Activated effector memory CD4-positive, alpha-beta T cell treated with Interleukin-2 at 50 U/mL for 16 hours (primary cell): ENCODE data around the gene FOXP1.

Source experiments
- DNase-seq: peaks from one replicate; pipeline ENCODE4 v3.0.0-alpha.2; 2020

The FOXP1 gene

DNA sequence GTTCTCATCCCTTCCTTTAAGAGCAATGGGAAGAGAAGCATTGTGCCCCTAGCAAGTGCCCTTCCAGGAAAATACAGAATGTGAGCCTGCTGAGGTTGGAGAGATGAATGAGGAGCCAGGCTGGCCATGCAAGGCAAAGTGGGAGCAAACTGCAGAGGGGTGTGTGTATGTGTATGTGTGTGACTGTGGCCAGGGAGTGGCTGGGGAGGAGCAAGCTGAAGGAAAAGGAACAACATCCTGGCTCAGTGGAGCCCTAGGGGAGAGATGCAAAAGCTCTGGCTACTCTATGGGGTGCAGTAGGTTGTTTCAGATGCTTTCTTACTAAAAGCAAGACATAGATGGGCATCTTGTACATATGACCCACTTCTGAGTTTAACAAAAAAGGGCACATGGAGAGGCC is 20.6 kb downstream of the FOXP1 start:
- no peak for DNase-seq

DNA sequence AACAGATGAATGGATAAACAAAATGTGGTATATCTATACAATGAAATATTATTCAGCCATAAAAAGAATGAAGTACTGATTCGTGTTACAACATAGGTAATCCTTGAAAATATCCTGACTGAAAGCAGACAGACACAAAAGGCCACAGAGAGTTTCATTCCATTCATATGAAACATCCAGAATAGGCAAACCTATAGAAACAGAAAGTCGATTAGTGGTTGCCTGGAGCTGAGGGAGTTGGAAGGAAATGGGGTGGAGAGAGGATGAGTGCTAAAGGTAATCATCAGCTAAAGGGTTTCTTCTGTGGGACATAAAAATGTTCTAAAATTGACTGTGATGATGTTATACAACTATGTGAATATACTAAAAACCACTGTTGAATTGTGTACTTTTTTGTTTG is 22.9 kb downstream of the FOXP1 start:
- no peak for DNase-seq

DNA sequence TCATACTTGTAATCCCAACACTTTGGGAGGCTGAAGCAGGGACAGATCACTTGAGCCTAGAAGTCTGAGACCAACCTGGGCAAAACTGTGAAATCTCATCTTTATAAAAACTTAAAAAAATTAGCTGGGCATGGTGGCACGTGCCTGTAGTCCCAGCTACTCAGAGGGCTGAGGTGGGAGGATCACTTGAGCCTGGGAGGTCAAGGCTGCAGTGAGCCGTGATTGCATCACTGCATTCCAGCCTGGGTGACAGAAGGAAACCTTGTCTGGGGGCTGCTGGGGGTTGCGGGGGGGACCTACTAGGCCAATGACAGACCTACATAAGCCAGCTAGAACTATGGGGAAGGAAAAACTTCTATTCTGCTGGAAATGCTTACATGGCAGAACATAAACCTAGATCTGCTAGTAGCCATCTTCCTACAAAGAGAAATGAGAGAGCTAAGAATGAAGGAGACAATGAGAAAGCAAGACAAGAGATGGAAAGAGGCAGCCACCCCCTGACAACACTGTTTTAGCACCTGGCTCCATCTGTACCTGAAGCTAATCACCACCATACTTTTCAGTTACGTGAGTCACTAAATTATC is 23.9 kb downstream of the FOXP1 start:
- no peak for DNase-seq

DNA sequence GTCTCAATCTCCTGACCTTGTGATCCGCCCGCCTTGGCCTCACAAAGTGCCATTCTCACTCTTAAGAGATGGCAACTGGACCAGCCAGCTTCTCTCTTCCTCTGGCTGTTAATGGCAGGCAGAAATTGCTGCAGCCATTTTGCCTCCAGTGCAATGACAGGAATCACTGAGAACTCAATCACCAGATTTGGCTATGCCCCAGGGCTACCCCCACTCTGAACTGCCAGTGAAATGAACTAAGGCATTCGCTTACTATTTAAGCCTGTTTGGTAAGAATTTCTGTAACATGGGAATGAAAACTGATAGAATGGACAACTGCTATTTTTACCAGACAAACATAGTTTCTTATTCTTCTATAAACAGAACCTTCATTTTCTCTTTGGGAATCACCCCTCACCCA is 24.5 kb downstream of the FOXP1 start:
- DNase-seq: no peak

DNA sequence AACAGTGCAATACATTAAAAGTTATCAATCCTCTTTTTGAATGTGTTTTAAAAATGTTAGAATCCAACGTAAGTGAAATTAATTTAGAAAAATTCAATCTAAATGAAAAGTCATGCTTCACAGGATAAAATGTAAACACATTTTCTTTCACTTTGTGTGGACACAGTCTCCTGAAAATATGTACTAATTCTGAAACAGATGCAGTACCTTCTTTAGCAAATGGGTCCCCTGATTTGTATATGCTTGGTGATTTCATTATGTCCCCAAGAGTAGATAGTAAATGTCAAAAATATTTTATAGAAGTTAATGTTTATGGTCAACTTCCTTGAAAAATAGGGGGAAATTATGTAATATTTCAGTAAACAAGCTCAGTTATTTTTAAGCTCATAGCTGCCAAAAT is 28.9 kb downstream of the FOXP1 start:
- DNase-seq: no peak

DNA sequence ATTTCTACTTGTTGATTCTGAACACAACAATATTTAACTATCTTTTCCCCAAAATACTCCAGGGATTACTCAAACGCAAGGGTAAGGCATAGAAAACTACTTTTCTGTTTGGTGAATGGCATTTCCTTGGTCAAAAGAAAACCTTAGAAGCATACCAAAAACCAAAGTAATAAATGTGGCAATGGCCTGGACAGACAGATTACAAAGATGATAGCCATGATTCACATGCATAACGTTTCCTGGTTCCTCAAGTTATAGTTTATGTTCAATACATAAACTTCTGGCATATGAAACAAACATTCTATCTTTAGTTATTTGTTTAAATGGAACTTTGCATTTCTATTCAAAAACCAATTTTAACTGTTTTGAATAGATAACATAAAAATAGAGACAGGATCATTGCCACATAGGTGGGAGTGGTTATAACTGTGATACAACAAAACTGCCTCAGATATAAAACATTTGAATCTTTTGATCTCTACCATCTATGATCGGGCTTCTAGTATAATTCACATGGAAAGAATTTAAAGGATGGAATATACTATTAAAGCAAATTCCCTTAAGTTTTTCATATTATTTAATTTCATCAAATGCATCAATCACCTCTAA is 32.1 kb downstream of the FOXP1 start:
- DNase-seq: no peak

DNA sequence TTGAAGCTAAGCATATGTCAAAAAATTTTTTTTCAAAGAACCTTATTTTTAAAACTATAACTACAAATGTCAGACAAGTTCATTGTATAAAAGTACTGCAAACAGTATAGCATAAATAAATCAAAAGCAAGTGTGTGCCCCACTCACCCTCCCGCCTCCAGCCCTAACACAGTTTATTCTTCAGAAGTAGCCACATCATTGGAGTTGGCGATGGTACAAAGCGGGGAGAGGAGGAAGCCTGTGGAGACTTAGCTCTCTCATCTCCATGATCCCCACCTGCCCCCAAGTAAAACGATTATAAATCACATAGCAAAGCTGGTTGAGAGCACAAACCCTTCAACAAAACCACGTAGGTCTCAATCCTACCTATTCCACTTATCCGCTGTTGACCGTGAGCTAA is 33.6 kb downstream of the FOXP1 start:
- no peak for DNase-seq

DNA sequence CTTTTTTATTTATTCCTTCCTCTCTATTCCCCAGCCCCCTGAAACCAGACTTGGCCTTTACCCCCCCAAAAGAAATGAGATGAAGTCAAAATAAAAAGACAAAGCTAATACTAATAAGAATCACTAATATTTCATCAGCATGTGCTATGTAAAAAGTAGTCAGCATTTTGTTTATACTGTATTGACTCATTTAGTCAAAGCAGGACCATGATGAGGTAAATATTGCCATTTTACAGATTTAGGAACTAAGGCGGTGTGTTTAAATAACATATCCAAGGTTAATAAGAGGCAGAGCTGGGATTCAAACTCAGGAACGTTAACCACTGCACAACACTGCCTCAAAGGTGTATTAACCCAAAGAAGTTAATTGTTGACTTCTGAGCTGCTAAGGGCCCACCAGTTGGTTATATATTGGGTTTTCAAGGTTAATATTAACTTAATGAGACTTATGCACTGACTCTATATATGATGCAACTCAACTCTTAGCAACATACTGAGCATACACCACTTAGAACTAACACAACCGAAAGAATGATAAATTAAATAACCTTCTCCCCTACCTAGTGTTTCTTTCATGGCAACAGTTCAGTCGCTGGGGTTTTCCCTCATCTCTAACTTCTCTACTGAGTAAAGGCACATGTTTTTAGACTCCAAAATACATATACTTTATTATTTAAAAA is 34.7 kb downstream of the FOXP1 start:
- DNase-seq: no peak

DNA sequence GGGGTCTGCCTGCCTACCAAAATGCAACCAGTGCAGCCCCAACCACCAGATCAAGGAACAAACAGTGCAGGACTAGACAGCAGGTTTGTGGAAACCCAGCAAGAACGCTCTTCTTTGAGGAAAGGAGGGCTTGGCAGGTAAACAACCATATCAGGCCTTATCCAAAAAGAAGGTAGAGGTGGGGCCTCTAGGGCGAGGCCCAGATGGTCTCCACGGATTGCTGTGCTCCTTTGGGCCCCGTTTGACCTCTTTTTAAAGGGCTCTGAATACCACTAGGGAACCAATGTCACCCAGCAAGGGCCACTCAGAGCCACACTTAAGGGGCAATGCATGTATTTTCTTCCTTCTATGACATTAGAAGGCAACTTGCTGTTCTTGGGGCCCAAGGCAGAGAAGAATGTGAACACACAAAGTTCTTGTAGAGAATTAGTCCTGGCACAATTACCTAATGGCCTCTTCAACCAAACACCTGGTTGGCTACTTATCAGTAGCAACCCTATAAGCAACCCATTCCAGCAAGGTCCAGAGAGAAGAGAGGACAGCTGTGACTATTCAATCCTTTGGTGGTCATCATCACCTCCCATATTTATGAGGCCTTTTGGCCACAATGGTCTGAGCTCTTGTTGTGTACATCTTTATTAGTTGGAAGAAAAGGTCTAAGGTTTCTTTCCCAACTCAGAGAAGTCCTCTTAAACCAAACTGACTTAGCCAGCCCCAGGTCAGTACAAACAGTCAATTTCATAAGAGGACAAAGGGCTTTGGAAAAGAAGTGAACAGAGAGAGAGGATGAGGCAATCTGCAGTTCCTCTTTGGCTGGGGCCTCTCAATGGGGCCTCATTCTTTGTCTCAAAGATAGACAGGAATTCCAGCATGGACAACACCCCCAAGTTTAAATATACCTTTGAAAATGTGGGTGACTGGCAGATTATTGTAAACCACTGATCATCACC is 36.0 kb downstream of the FOXP1 start:
- no peak for DNase-seq

DNA sequence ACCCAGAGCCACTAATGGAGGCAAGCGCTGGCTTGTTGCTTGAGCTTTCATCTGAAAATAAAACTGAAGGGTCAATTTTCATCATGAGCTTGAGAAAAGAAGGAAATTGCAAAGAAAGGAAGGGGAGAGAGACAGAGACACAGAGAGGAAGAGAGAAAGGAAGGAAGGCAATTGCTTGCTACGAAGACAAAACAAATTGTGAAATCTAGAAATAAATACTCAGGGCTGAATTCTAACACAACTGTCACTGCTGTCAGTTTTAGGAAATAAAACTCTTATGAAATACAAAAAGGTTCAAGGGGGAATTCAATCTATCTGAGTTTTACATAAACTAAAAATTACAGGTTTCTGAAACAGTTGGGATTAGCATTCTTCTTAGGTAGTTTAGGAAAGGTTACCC is 36.7 kb downstream of the FOXP1 start:
- no peak for DNase-seq

DNA sequence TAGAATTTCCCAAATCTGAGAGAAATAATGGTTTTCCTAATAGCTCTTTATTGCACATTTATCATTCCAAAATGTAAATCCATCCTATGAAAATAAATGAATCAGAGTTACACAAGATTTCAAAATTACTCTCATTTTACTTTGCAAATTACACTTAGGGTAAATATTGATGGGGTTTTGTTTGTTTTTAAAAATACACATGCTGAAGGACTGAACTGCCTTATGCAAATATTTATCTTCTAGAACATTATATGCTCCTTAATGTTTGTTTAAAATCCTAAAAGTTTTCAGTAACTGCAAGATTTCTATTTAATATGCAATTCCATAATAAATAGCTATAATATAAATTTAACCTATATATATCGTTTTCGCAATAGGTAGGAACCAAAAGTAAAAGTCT is 38.2 kb downstream of the FOXP1 start:
- no peak for DNase-seq

DNA sequence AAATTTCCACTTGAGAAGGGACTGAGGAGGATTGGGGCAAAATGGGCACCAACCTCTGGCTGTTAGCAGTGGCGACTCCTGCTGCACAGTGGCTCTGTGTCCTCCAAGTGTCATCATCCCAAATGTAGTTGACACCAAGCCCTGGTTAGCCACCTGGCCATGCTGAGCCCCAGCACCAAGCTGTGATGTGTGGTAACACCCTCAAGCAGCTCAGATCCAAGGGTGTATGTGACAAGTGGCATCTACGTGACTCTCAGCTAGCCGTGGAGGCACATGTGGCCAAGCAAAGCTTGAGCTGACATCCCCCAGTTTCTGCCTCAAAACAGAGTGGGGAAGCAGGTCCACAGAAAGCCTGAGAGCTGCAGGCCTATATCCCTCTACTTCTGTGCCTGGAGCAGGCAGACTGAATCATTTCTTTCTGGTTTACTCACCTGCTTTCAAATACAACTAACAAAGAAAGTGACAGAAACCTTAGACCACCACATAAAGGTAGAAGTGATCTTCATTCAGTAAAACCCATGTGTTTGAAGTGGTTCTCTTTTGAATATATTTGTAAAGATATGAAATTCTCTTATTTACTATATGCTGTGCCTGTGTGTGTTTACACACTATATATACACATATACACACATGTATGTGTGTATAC is 40.0 kb downstream of the FOXP1 start:
- no peak for DNase-seq

DNA sequence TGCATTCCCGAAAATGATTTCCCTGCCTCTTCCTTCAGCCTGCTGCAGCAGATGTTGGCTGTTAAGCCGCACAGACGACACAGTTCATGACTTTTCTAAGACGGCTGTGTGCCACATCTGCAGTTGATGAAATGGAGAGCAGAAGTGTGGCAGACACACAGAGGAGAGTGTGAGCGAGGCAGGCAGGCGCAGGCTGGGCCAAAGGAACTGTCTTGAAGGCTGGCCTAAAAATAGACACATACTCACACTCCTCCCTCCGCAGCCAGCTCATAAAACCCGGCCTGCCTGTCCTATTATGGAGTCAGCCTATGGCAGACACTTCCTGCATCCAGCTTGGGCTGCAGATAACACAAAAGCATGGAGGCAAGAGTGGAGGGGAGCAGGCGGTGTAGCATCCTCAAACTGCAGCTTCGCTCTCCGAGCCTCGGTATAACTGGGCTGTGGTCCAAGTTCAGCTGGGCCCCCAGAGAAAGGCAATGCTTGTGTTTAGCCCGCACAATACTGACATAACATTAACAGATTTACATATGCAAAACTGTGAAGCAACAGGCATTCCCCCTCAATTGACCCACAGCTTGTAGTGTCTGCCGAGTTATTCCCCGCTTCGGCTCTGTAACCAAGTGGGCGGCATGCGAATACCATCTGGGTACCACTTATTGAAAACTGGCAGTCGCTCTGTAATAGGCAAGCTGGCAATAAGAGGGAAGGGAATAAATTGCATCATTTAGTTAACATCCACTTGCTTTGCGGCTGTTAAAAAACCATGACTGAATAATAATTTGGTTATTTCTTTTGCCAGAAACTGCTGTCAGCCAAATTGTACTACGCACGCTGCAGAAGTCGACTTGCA is 40.8 kb downstream of the FOXP1 start:
- no peak for DNase-seq

DNA sequence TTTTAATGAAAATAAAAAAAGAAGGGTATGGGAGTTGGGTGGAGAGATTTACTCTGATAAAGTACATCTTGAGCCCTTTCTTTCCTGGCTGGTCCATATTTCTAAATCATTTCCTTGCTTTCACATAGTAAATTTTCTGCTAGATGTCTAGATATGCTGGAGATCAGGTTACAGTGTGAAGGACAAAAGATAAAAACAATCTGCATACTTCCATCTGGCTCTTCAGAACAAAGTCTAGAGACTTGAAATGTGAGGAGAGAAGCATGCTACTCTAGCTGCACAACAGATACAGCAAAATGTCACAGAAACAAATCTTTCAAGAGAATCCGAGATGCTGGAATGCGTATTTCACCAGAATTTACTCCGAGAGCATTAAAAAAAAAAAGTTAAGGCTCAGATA is 42.2 kb downstream of the FOXP1 start:
- no peak for DNase-seq

DNA sequence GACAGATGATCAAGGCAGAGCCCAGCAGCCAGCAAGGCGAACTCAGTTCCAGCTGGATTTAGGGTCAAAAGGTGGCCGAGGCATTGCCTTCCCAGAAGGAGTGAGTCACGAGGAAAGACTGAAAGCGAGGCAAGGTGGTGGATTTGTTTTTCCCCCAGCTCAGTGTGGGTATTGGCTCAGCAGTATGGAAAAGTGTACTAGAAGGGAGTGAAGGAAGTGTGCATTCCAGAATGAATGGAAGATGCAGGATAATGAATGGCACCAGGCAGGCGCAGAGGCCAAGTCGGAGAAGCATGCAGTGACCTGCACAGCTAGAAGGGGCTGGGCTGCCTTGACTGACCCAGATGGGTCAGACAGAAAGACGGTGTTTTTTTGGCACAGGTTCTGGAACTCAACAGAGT is 46.3 kb downstream of the FOXP1 start:
- no peak for DNase-seq

DNA sequence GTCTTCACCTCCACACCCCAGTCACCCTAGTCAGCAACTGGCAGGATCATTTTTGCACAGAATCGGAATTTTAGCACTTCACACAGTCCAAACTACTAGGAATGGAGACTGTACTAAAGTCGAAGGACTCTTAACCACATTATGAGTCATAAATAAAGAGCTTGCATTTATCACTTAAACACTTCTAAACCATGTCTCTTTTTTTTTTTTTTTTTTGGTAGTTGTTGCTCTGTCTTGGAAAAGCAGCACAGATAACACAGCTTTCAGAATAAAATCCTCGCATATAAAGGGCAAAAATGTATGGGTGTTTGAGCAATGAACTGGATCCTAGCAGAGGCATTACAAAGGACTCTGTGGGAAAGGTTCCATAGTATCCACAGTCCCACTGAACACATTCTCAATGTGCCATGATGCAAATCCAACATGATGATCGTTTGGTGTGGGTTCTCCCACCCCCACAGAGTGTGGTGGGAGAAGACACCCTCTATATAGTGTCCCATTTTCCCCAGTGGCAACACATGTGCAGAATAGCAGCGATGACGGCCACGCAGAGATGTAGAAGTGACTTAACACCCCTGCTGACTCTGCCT is 47.1 kb downstream of the FOXP1 start:
- DNase-seq: no peak

DNA sequence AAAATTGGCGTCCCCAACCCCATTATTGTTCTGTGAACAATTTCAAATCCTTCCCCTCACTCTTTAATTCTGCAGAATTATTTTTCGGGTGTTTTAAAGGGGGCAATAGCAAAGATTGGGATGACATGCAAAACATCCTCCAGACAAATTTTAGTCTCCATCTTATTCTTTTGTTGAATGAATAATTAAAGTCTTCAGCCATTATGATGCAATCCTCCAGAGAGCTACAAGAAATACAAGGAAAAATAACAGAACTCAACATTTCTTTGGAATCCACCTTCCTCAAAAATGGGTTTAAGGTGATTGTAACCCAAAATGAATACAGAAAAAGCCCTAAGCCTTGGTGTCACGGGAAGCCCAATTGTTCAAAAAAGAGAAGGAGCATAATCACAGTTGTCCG is 49.9 kb downstream of the FOXP1 start:
- no peak for DNase-seq

DNA sequence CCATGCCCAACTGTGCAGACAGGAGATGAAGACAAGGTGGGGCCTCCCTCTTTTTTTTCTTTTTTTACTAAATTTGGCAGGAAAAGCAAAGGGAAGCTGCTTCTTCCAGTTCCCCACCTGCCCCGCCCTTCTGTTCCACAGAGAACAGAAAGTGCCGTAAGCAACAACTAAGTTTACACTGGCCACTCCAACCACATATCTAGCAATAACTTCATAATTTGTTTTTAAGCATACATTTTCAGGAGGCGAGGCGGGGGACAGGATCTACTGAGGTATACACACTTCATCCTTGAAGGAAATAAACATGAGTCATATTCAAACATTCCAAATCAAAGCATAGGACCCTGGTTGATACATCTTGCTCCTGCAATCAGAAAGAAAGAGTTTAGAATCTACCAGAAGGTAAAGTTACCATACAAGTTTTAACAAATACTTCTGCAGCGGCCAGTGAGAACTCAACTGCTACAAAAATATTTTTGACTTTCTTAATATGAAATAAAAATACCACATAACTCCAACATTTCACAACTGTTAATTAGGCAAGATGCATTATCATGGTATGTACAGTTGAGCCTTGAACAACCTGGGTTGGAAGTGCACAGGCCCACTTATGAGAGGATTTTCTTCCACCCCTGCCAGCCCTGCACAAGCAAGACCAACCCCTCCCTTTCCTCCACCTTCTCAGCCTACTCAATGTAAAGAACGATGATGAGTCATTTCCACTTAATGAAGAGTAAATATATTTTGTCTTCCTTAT is 50.7 kb downstream of the FOXP1 start:
- DNase-seq: no peak

DNA sequence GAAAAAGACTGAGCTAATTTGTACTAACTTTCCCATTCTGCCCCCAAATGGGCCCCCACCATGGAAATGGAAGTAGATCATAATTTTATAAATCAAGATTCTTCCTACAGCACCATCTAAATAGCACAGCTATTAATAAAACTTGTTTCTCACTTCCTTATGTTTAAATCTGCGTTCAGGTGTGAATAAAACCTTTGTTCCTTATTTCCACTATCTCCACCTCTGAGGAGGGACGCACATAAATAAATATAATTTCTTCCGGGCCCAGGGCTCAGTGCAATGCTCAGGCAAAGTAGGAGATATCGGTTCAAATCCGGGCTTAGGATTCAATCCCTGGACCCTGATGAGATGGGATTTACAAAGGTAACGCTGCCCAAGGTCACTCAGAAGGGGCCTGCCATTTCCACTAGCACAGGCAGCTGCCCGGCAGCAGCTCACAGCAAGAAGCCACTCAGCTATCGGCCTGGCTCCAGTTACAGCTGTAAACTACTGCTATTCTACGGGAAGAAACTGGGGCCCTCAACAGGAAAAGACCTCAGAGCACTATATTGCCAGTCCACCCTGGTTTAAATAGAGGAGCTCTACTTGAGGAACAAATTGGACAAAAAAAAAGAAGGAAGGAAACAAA is 52.5 kb downstream of the FOXP1 start:
- DNase-seq: no peak

DNA sequence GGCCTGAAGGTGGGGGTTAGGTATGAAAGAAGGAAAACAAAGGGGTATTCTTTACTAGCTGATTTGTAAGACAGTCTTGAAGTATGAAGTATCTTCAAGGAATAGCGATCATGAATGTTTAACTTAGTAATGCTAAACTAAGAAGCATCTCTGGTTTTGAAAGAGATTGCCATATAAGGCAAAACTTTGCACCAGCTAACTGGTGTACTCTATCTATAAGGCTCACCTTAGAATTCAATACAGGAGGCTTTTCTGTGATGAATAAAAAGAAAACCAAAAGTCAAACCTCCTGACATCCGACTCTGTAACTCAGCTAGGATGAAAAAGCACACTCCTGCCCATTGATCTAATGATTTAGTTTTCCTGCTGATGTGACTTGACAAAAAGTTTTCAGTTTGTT is 54.7 kb downstream of the FOXP1 start:
- DNase-seq: no peak
